SH-SY5Y (cell line): Measurements from ENCODE around the gene NCOR2.

ENCODE experiments used
- GATA2 ChIP-seq: IDR thresholded peaks from 2 replicates; pipeline ENCODE4 v1.6.1; 2011; ENCODE audit warnings: mild to moderate bottlenecking, low read depth, low read length
- GATA3 ChIP-seq: IDR thresholded peaks from 2 replicates; pipeline ENCODE4 v1.6.1; 2011; ENCODE audit warnings: low read depth, mild to moderate bottlenecking, low read length, moderate library complexity

The NCOR2 gene

GRCh38 chr12:124569375-124570148 is 2.1 kb upstream of the NCOR2 start:
- no peak for TF ChIP-seq GATA3

- TF ChIP-seq GATA3 (no peak), GATA2 (no peak)
Observed at GRCh38 chr12:124568431-124569374, 1.3 kb upstream of the NCOR2 start.

- TF ChIP-seq GATA2 (no peak), GATA3 (no peak)
Observed at GRCh38 chr12:124567673-124568373, 411 bp upstream of the NCOR2 start.

- no peak for TF ChIP-seq GATA3
Observed at GRCh38 chr12:124566161-124566996, 1.0 kb downstream of the NCOR2 start.

- TF ChIP-seq GATA2 (no peak), GATA3 (no peak)
Observed at GRCh38 chr12:124565656-124566160, 1.7 kb downstream of the NCOR2 start.

GRCh38 chr12:124564971-124565491 is 2.4 kb downstream of the NCOR2 start:
- TF ChIP-seq GATA3 (no peak), GATA2 (no peak)

- TF ChIP-seq GATA2 (no peak), GATA3 (no peak)
Observed at GRCh38 chr12:124564232-124564958, 3.0 kb downstream of the NCOR2 start.

GRCh38 chr12:124563809-124564208 is 3.6 kb downstream of the NCOR2 start:
- no peak for TF ChIP-seq GATA2
- no peak for TF ChIP-seq GATA3

GRCh38 chr12:124563401-124563800 is 4.0 kb downstream of the NCOR2 start:
- no peak for TF ChIP-seq GATA2
- TF ChIP-seq GATA3 = no peak

- TF ChIP-seq GATA2 (no peak), GATA3 (no peak)
Observed at GRCh38 chr12:124562796-124563181, 4.6 kb downstream of the NCOR2 start.

- TF ChIP-seq GATA3 (no peak), GATA2 (no peak)
Observed at GRCh38 chr12:124562018-124562795, 5.2 kb downstream of the NCOR2 start.

- TF ChIP-seq GATA3 (no peak), GATA2 (no peak)
Observed at GRCh38 chr12:124561231-124561630, 6.2 kb downstream of the NCOR2 start.
